ENCODE measurements around the gene SNTN.
"Not testable (repeated sequence)": the region's sequence is repeated elsewhere in the genome, so short reads cannot be mapped to it uniquely, and the experiment has no call there.

SNTN gene

DNA sequence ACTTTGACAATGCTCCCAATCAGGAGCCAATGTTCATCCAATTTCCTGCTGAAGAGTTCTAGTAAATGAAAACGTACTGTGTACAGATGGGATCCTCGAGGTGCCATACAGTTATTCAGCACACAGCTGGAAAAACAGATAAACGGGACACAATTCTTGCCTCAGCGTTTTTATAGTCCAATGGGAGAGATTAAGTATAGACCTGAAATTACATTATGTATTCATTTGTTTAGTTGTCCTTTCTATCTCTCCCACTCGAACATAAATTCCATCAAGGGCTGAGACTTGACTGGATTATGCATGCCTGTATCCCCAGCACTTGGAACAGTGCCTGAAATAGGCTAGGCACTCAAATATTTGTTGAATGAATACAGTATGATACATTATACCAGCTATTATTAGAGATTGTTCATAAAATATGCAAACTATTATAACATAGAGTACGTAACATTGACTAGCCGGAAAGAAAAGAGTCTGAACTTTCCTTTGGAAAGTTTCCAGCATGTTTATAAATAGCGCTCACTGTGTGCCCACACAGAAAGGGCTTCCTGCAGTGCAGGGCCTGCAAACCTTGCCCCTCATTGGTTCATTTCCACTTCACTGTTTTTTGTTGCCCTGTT, 27.4 kb upstream of the SNTN start:
- H3K4me3 ChIP-seq (ENCODE audit: low read depth, low read length), result no peak overlapping the region
- TF ChIP-seq, protein P1, sequence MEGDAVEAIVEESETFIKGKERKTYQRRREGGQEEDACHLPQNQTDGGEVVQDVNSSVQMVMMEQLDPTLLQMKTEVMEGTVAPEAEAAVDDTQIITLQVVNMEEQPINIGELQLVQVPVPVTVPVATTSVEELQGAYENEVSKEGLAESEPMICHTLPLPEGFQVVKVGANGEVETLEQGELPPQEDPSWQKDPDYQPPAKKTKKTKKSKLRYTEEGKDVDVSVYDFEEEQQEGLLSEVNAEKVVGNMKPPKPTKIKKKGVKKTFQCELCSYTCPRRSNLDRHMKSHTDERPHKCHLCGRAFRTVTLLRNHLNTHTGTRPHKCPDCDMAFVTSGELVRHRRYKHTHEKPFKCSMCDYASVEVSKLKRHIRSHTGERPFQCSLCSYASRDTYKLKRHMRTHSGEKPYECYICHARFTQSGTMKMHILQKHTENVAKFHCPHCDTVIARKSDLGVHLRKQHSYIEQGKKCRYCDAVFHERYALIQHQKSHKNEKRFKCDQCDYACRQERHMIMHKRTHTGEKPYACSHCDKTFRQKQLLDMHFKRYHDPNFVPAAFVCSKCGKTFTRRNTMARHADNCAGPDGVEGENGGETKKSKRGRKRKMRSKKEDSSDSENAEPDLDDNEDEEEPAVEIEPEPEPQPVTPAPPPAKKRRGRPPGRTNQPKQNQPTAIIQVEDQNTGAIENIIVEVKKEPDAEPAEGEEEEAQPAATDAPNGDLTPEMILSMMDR (IDR thresholded peaks at IDR 0.05; ENCODE audit: low read depth, low read length, missing control alignments), result no peak
- DNase-seq (ENCODE audit: low read depth), result no peak

DNA sequence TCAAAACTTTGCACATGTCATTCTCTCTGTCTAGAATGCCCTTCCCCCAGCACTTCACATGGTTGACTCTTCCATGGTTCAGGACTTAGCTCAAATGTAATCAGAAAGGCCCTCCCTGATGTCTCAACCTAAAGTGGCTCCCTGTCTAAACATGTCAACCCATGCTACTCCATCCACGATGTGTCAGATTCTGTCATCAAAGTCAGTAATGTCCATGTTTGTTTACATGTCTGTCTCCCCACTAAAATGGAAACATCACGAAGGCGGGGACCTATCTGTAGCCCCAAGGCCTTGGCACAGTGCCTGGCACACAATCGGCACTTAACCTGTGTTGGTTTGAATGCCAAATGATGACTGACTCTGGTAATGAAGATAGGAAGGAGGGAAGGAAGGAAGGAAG, 20.8 kb upstream of the SNTN start:
- TF ChIP-seq, protein P1 (IDR thresholded peaks at IDR 0.05; ENCODE audit: low read depth, low read length, missing control alignments), result no peak
- DNase-seq (ENCODE audit: low read depth), result no peak
- no peak overlapping the region for H3K4me3 ChIP-seq (ENCODE audit: low read depth, low read length)

DNA sequence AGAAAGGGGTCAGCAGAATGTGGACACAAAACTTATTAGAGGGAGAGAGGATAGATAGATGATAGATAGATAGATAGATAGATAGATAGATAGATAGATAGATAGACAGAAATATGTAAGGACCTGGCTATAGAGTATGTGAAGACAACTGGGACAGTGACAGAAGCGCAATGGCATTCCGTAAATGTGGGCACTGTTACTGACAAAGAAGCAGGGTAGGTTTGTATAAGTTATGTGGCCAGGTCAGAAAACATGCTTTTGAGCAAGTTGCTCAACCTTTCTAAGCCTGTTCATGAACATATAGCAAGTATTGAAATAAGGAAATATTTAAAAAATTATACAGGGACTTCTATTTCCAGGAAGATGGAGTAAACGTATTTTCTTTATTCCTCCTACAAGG, 17.3 kb upstream of the SNTN start:
- H3K4me3 ChIP-seq (ENCODE audit: low read depth, low read length), result no peak overlapping the region
- DNase-seq (ENCODE audit: low read depth), result no peak
- TF ChIP-seq, protein P1 (IDR thresholded peaks at IDR 0.05; ENCODE audit: low read depth, low read length, missing control alignments), result no peak

DNA sequence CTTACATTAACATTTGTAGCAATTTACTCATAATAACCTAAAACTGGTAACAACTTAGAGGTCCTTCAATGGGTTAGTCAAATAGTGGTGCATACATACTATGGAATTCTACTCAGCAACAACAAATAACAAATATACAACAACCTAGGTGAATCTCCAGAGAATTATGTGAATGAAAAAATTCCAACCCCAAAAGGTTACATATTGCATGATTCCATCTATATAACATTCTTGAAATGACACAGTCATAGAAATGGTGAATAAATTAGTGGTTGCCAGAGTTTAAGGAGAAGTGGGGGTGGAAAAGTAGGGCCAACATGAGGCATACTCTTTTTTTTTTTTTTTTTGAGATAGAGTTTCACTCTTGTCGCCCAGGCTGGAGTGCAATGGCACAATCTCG, 12.7 kb upstream of the SNTN start:
- TF ChIP-seq, protein P1 (IDR thresholded peaks at IDR 0.05; ENCODE audit: low read depth, low read length, missing control alignments), result no peak
- DNase-seq (ENCODE audit: low read depth), result no peak
- H3K4me3 ChIP-seq (ENCODE audit: low read depth, low read length), result no peak overlapping the region

DNA sequence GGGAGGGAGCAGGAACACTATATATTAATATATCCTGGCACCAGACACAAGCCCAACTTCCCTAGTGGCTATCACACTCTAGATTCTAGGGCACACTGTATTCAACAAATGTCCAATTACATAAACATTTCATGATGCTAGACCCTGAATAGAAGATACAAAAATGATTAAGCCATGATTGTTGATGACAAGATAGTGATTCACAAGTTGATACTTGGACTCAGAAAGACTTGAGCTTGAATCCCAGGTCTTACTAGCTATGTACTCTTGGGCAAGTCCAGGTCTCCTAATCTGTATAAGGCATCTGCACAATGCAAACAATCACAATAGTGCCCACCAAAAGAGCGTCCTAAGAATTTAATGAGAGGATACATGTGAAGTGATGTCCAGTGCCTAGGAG, 10.0 kb upstream of the SNTN start:
- H3K4me3 ChIP-seq (ENCODE audit: low read depth, low read length), result no peak overlapping the region
- TF ChIP-seq, protein P1 (IDR thresholded peaks at IDR 0.05; ENCODE audit: low read depth, low read length, missing control alignments), result no peak
- no peak for DNase-seq (ENCODE audit: low read depth)

DNA sequence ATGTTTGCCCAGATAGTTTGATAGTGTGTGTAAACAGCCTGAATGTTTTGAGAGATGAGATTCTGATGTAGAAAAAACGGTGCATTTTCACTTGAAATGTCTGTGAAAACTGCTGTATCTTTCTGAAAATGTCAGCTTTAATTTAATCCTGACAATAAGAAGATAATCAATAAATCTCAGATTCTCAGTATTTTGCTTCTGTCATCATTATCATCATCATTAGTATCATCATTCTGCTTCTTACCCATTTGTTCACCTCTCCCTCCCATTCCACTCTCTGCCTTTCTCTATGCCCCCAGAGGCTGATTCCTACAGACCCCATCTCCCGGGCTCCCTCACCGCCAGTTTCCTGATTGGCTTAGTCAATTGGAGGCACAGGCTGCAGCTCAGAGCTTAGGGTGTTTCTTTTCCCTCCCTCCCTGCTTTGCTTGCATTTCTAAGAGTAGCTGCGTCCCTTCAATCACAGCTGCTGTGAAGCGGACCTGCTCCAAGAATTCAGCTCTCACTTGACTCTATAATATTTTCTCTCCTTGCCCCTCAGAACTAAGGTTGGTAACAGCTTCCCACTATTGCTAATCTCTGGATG, 8.2 kb upstream of the SNTN start:
- TF ChIP-seq, protein P1 (IDR thresholded peaks at IDR 0.05; ENCODE audit: low read depth, low read length, missing control alignments), result no peak
- no peak for DNase-seq (ENCODE audit: low read depth)
- no peak overlapping the region for H3K4me3 ChIP-seq (ENCODE audit: low read depth, low read length)

DNA sequence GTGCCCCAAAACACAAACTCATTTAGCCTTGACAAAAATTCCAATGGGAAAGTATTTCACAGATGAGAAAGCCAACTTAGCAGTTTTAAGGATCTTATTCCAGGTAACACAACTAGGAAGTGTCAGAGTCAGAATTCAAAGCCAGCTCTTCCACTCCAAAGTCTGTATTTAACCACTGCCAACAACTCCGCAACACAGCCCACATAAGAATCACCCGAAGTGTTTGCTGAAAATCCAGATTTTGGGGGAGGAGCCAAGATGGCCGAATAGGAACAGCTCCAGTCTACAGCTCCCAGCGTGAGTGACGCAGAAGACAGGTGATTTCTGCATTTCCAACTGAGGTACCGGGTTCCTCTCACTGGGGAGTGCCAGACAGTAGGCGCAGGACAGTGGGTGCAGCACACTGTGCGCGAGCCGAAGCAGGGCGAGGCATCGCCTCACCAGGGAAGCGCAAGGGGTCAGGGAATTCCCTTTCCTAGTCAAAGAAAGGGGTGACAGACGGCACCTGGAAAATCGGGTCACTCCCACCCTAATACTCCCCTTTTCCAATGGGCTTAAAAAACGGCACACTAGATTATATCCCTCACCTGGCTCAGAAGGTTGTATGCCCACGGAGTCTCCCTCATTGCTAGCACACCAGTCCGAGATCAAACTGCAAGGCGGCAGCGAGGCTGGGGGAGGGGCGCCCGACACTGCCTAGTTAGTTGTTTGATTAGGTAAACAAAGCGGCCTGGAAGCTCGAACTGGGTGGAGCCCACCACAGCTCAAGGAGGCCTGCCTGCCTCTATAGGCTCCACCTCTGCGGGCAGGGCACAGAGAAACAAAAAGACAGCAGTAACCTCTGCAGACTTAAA, 7.3 kb upstream of the SNTN start:
- not testable (repeated sequence) for H3K4me3 ChIP-seq (ENCODE audit: low read depth, low read length); DNase-seq (ENCODE audit: low read depth)

Data from GM12864 (cell line).